ENCODE results near the gene GET4. TPM values are rescaled to one million over a fixed set of nuclear protein-coding genes. Genes with fewer than 3 reads are reported as not detected.
"Not testable (repeated sequence)": the region's sequence is repeated elsewhere in the genome, so short reads cannot be mapped to it uniquely, and the experiment has no call there.

Gene GET4
- total RNA-seq, 2 experiments from 2014 or later: 84.4 to 96.4 TPM

GRCh38 chr7:908591-909357, 32.4 kb downstream of the GET4 start:
- H3K4me1 ChIP-seq (ENCODE audit: insufficient read depth, low read length): peaks cover 30% of the 10 kb centered on the region
- H3K27ac ChIP-seq (ENCODE audit: low read depth in 1 of 2, low read length in 2 of 2); H3K9me3 ChIP-seq (ENCODE audit: control insufficient read depth in 1 of 2, insufficient read depth in 1 of 2, low read length in 2 of 2); H3K4me3 ChIP-seq (ENCODE audit: low read length); H3K36me3 Mint-ChIP-seq (ENCODE audit: low read depth); H3K27me3 Mint-ChIP-seq; H3K36me3 ChIP-seq (ENCODE audit: insufficient read depth, low read length); H3K27ac Mint-ChIP-seq; H3K27me3 ChIP-seq (ENCODE audit: control insufficient read depth in 1 of 2, insufficient read depth in 2 of 2, low read length in 2 of 2); H3K9me3 Mint-ChIP-seq: not testable (repeated sequence)
- peak; percentile 93 for TF ChIP-seq CTCF (IDR thresholded peaks at IDR 0.05)
- intact Hi-C loops (cut with DNase I, micrococcal nuclease): loop anchor here (1.0 to 5.0 kb wide), 5 partner anchors 13 to 159 kb away; partner anchors contain the start of genes ADAP1 (in 1 of the 2) and COX19 (in 1 of the 2)
- ATAC-seq (ENCODE audit: poor library complexity) (peak; percentile 72), DNase-seq (peak in 13 of 14 experiments; percentile 34 to 78 (median 65))
- ChIA-PET CTCF (interaction anchor here (0.7 to 2.5 kb wide), 7 partner anchors 9 to 157 kb away, joined by 3 to 13 read pairs (median 8); partner anchors contain the start of genes ADAP1 and COX19), POLR2A (interaction anchor here (3.1 to 4.4 kb wide), 2 partner anchors 14 to 66 kb away, joined by 23 to 27 read pairs; partner anchors contain the start of gene COX19)
- Mint-ChIP-seq H3K4me1 (ENCODE audit: low read depth) (peaks cover 11% of the 10 kb centered on the region), H3K4me3 (peak overlapping the region; percentile 11)

GRCh38 chr7:909358-910329, 33.3 kb downstream of the GET4 start:
- H3K9me3 ChIP-seq (ENCODE audit: control insufficient read depth in 1 of 2, insufficient read depth in 1 of 2, low read length in 2 of 2): no peaks in the 10 kb centered on the region
- H3K27ac ChIP-seq (ENCODE audit: low read depth in 1 of 2, low read length in 2 of 2): no peak overlapping the region
- ChIA-PET CTCF (interaction anchor here (0.7 to 2.5 kb wide), 9 partner anchors 8 to 156 kb away, joined by 3 to 13 read pairs (median 8); partner anchors contain the start of genes ADAP1 and COX19), POLR2A (interaction anchor here (3.1 to 4.4 kb wide), 2 partner anchors 13 to 66 kb away, joined by 23 to 27 read pairs; partner anchors contain the start of gene COX19)
- peak; percentile 40 for TF ChIP-seq CTCF (IDR thresholded peaks at IDR 0.05)
- Mint-ChIP-seq H3K4me1 (ENCODE audit: low read depth) (peaks cover 11% of the 10 kb centered on the region), H3K27me3 (no peaks in the 10 kb centered on the region), H3K27ac (peak overlapping the region; percentile 76), H3K36me3 (ENCODE audit: low read depth) (no peaks in the 10 kb centered on the region), H3K4me3 (peak overlapping the region; percentile 81), H3K9me3 (no peaks in the 10 kb centered on the region)
- no peaks in the 10 kb centered on the region for H3K36me3 ChIP-seq (ENCODE audit: insufficient read depth, low read length)
- no peaks in the 10 kb centered on the region for H3K27me3 ChIP-seq (ENCODE audit: control insufficient read depth in 1 of 2, insufficient read depth in 2 of 2, low read length in 2 of 2)
- H3K4me1 ChIP-seq (ENCODE audit: insufficient read depth, low read length): peaks cover 30% of the 10 kb centered on the region
- ATAC-seq (ENCODE audit: poor library complexity) (peak; percentile 27), DNase-seq (peak in 5 of 14 experiments; percentile 29 to 77 (median 52))
- intact Hi-C loops (cut with DNase I, micrococcal nuclease): loop anchor here (1.0 to 5.0 kb wide), 4 partner anchors 13 to 158 kb away; partner anchors contain the start of gene ADAP1 (in 1 of the 2)
- H3K4me3 ChIP-seq (ENCODE audit: low read length): no peak overlapping the region

GRCh38 chr7:910441-910861, 34.1 kb downstream of the GET4 start:
- Histone ChIP-seq H3K27ac (ENCODE audit: low read depth in 1 of 2, low read length in 2 of 2) (no peak overlapping the region), H3K36me3 (ENCODE audit: insufficient read depth, low read length) (no peaks in the 10 kb centered on the region), H3K4me1 (ENCODE audit: insufficient read depth, low read length) (peaks cover 30% of the 10 kb centered on the region), H3K9me3 (ENCODE audit: control insufficient read depth in 1 of 2, insufficient read depth in 1 of 2, low read length in 2 of 2) (no peaks in the 10 kb centered on the region), H3K27me3 (ENCODE audit: control insufficient read depth in 1 of 2, insufficient read depth in 2 of 2, low read length in 2 of 2) (no peaks in the 10 kb centered on the region), H3K4me3 (ENCODE audit: low read length) (no peak overlapping the region)
- Mint-ChIP-seq H3K4me3 (peak overlapping the region; percentile 81), H3K9me3 (no peaks in the 10 kb centered on the region), H3K36me3 (ENCODE audit: low read depth) (no peaks in the 10 kb centered on the region), H3K27ac (peak overlapping the region; percentile 76), H3K27me3 (no peaks in the 10 kb centered on the region), H3K4me1 (ENCODE audit: low read depth) (peaks cover 11% of the 10 kb centered on the region)
- TF ChIP-seq CTCF (IDR thresholded peaks at IDR 0.05): no peak
- CTCF ChIA-PET: interaction anchor here (0.9 to 2.5 kb wide), 3 partner anchors 45 to 155 kb away, joined by 4 to 13 read pairs (median 4); no protein-coding TSS in a partner anchor
- intact Hi-C loops (cut with DNase I, micrococcal nuclease): loop anchor here in 1 of 2 experiments (5.0 kb wide), 1 partner anchor 62 kb away; no protein-coding TSS in a partner anchor
- no peak for DNase-seq
- ATAC-seq (ENCODE audit: poor library complexity): peak; percentile 21
- POLR2A ChIA-PET: interaction anchor here (1.3 to 4.4 kb wide), 3 partner anchors 13 to 65 kb away, joined by 3 to 27 read pairs (median 23); partner anchors contain the start of gene COX19

Data from CD4-positive, alpha-beta T cell (primary cell).